SK-N-SH treated with all-trans-retinoic acid at 6 μM for 48 hours (cell line): ENCODE data around the gene SYT3.
"Not testable (repeated sequence)": the region's sequence is repeated elsewhere in the genome, so short reads cannot be mapped to it uniquely, and the experiment has no call there.

ENCODE experiments used
- ATAC-seq: fragments of 200-7000 bp; cut with Tn5 transposase; 3 replicates; pipeline ENCODE4 v1.9.1; 2020; ENCODE audit warnings: mild to moderate bottlenecking, moderate library complexity
- ARNTL ChIP-seq: fragments of 450-650 bp; formaldehyde crosslinking; IDR thresholded peaks from 2 replicates; pipeline ENCODE4 v1.5.0; 2020; ENCODE audit warnings: low read depth, mild to moderate bottlenecking, moderate library complexity, borderline replicate concordance
- CREB5 ChIP-seq: fragments of 250-450 bp; sonication (Bioruptor Pico); IDR thresholded peaks from 2 replicates; pipeline ENCODE4 v1.5.1; 2020; ENCODE audit warnings: low read depth, mild to moderate bottlenecking, moderate library complexity
- ESRRG ChIP-seq: fragments of 250-450 bp; sonication (Bioruptor Pico); IDR thresholded peaks from 2 replicates; pipeline ENCODE4 v1.6.1; 2021; ENCODE audit warnings: mild to moderate bottlenecking
- GLIS3 ChIP-seq: fragments of 250-450 bp; sonication (Bioruptor Pico); IDR thresholded peaks from 2 replicates; pipeline ENCODE4 v1.5.0; 2020; ENCODE audit warnings: mild to moderate bottlenecking, moderate library complexity
- ISL1 ChIP-seq: fragments of 250-450 bp; sonication (Bioruptor Pico); IDR thresholded peaks from 2 replicates; pipeline ENCODE4 v2.1.2; 2022; ENCODE audit warnings: mild to moderate bottlenecking, moderate library complexity
- OSR1 ChIP-seq: fragments of 250-450 bp; sonication (Bioruptor Pico); IDR thresholded peaks from 2 replicates; pipeline ENCODE4 v1.8.0; 2022; ENCODE audit warnings: moderate library complexity, mild to moderate bottlenecking, inconsistent platforms
- PPARA ChIP-seq: fragments of 250-450 bp; sonication (Bioruptor Pico); IDR thresholded peaks from 2 replicates; pipeline ENCODE4 v1.5.0; 2020; ENCODE audit warnings: mild to moderate bottlenecking, borderline replicate concordance
- RARB ChIP-seq: fragments of 250-450 bp; sonication (Bioruptor Pico); IDR thresholded peaks from 2 replicates; pipeline ENCODE4 v1.8.0; 2021; ENCODE audit warnings: mild to moderate bottlenecking, moderate library complexity
- TOX ChIP-seq: fragments of 250-450 bp; sonication (Bioruptor Pico); IDR thresholded peaks from 2 replicates; pipeline ENCODE4 v1.8.0; 2021; ENCODE audit warnings: mild to moderate bottlenecking, moderate library complexity, borderline replicate concordance
- ZFP3 ChIP-seq: fragments of 250-450 bp; sonication (Bioruptor Pico); IDR thresholded peaks from 2 replicates; pipeline ENCODE4 v1.5.0; 2020; ENCODE audit warnings: mild to moderate bottlenecking, moderate library complexity
- ZFP30 ChIP-seq: fragments of 450-650 bp; formaldehyde crosslinking; IDR thresholded peaks from 2 replicates; pipeline ENCODE4 v1.5.0; 2022; ENCODE audit warnings: mild to moderate bottlenecking, moderate library complexity
- ZNF565 ChIP-seq: fragments of 450-650 bp; formaldehyde crosslinking; conservative IDR thresholded peaks from 2 replicates; pipeline ENCODE4 v1.5.0; 2020; ENCODE audit warnings: low read depth, mild to moderate bottlenecking, moderate library complexity
- ZNF8 ChIP-seq: fragments of 450-650 bp; formaldehyde crosslinking; IDR thresholded peaks from 2 replicates; pipeline ENCODE4 v1.5.0; 2020; ENCODE audit warnings: mild to moderate bottlenecking, moderate library complexity
- TF ChIP-seq, protein P1 (sequence below): fragments of 250-450 bp; sonication (Bioruptor Pico); IDR thresholded peaks from 2 replicates; pipeline ENCODE4 v1.5.0; 2020; ENCODE audit warnings: mild to moderate bottlenecking, moderate library complexity
- TF ChIP-seq, protein P2 (sequence below): fragments of 250-450 bp; sonication (Bioruptor Pico); IDR thresholded peaks from 2 replicates; pipeline ENCODE4 v1.8.0; 2020; ENCODE audit warnings: mild to moderate bottlenecking, moderate library complexity, borderline replicate concordance

The SYT3 gene

DNA sequence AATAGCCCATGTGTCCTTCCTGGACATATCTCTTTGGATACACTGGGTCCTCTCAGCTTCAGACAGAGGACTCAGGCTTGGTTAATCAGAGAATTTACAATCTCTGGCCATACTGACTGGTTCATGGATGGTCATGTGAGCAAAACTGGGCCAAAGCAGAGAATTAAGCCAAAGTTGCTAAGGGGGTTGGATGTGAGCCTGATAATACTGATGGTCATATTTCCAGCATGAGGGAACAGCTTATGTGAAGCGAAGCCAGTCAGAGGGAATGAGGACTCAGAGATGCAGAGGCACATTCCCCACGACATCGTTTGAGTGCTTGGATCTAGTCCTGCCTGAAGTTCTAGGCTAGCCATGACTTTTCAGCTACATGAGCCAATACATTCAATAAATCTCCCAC is 49.5 kb downstream of the SYT3 start:
- ATAC-seq: no peak
- TF ChIP-seq TOX (CRISPR knock-in tag) (no peak), OSR1 (CRISPR knock-in tag) (no peak), ZFP30 (CRISPR knock-in tag) (no peak), ZNF8 (CRISPR knock-in tag) (no peak), ARNTL (CRISPR knock-in tag) (no peak), PPARA (CRISPR knock-in tag) (no peak), ZNF565 (CRISPR knock-in tag) (no peak), GLIS3 (CRISPR knock-in tag) (no peak), RARB (CRISPR knock-in tag) (no peak)
- TF ChIP-seq, protein P1, sequence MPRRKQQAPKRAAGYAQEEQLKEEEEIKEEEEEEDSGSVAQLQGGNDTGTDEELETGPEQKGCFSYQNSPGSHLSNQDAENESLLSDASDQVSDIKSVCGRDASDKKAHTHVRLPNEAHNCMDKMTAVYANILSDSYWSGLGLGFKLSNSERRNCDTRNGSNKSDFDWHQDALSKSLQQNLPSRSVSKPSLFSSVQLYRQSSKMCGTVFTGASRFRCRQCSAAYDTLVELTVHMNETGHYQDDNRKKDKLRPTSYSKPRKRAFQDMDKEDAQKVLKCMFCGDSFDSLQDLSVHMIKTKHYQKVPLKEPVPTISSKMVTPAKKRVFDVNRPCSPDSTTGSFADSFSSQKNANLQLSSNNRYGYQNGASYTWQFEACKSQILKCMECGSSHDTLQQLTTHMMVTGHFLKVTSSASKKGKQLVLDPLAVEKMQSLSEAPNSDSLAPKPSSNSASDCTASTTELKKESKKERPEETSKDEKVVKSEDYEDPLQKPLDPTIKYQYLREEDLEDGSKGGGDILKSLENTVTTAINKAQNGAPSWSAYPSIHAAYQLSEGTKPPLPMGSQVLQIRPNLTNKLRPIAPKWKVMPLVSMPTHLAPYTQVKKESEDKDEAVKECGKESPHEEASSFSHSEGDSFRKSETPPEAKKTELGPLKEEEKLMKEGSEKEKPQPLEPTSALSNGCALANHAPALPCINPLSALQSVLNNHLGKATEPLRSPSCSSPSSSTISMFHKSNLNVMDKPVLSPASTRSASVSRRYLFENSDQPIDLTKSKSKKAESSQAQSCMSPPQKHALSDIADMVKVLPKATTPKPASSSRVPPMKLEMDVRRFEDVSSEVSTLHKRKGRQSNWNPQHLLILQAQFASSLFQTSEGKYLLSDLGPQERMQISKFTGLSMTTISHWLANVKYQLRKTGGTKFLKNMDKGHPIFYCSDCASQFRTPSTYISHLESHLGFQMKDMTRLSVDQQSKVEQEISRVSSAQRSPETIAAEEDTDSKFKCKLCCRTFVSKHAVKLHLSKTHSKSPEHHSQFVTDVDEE (CRISPR knock-in tag): no peak

GRCh38 chr19:50581795-50582660 is 57.7 kb downstream of the SYT3 start:
- not testable (repeated sequence) for ATAC-seq

DNA sequence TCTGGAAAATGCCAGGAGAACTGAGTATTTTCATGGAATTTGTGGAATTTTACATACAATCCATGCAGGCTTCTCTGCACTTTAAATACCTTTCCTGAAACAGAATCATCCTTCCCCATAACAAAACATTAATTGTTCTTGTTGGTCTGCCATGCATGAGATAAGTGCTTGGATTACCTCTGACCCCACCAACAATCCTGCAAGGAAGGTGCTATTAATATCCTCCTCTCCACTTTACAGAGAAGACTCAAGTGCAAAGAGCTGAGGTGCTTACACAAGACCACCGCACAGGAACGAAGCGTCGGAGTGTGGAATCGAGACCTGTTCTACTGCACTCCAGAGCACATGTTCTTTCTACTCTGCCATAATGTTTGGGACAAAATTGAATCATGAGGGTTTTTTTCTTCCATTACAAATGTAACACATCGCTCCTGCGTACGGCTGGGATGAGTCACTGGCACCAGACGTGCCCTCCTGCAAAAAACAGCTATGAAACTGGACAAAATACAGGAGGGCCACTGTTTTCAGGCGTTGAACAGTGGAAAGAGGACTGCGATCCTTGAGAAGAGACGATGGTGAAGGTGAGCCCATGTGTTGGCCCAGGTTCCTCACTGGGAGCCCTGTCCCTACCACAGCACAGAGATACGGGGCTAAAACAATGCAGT is 58.6 kb downstream of the SYT3 start:
- TF ChIP-seq ISL1 (CRISPR knock-in tag): peak; percentile 63
- TF ChIP-seq ZFP3 (CRISPR knock-in tag): no peak
- no peak for TF ChIP-seq ESRRG
- ATAC-seq: no peak; the same call in 1 of the 3 replicates

DNA sequence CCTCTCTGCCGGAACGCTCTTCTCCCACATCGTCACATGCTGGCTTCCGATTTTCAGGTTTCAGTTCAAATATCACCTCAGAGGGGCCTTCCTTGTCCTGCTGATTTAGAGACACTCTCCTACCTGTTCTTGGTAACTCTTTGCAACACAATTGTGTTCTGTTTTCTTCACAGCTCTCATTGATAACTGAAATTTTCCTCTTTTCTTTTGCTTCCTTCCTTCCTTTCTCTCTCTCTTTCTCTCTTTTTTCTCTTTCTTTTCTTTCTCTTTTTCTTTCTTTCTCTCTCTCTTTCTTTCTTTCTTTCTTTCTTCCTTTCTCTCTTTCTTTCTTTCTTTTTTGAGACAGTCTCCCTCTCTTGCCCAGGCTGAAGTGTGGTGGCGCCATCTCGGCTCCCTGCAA is 59.4 kb downstream of the SYT3 start:
- no peak for TF ChIP-seq CREB5 (CRISPR knock-in tag)
- TF ChIP-seq ARNTL (CRISPR knock-in tag): no peak
- no peak for TF ChIP-seq OSR1 (CRISPR knock-in tag)
- TF ChIP-seq, protein P2, sequence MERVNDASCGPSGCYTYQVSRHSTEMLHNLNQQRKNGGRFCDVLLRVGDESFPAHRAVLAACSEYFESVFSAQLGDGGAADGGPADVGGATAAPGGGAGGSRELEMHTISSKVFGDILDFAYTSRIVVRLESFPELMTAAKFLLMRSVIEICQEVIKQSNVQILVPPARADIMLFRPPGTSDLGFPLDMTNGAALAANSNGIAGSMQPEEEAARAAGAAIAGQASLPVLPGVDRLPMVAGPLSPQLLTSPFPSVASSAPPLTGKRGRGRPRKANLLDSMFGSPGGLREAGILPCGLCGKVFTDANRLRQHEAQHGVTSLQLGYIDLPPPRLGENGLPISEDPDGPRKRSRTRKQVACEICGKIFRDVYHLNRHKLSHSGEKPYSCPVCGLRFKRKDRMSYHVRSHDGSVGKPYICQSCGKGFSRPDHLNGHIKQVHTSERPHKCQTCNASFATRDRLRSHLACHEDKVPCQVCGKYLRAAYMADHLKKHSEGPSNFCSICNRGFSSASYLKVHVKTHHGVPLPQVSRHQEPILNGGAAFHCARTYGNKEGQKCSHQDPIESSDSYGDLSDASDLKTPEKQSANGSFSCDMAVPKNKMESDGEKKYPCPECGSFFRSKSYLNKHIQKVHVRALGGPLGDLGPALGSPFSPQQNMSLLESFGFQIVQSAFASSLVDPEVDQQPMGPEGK (CRISPR knock-in tag): no peak
- no peak for TF ChIP-seq ESRRG
- ATAC-seq: no peak

DNA sequence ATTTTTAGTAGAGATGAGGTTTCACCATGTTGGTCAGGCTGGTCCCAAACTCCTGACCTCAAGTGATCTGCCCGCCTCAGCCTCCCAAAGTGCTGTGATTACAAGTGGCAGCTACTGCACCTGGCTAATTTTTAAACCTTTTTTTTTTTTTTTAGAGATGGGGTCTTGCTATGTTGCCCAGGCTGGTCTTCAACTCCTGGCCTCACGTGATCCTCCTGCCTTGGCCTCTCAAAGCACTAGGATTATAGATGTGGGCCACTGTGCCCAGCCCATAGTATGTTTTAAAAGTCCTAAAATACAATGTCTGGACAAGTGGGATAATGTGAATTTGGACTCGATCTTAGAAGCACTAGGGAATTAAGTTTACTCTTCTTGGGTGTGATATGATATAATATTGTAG is 62.9 kb downstream of the SYT3 start:
- ATAC-seq: not testable (repeated sequence)

- no peak for ATAC-seq
- TF ChIP-seq ZFP3 (CRISPR knock-in tag) (no peak), PPARA (CRISPR knock-in tag) (no peak), CREB5 (CRISPR knock-in tag) (no peak)
- TF ChIP-seq, protein P2 (CRISPR knock-in tag): no peak
- TF ChIP-seq, protein P1 (CRISPR knock-in tag): no peak
Observed at GRCh38 chr19:50573741-50574461, 65.8 kb downstream of the SYT3 start.
